Stimulated activated CD4-positive, alpha-beta T cell treated with anti-CD3 and anti-CD28 coated beads, Interleukin-1b, Interleukin-23, amount 100 ng/mL, for 24 hours (primary cell): ENCODE results near the gene BCKDK.
"Not testable (repeated sequence)": the region's sequence is repeated elsewhere in the genome, so short reads cannot be mapped to it uniquely, and the experiment has no call there.

Experiments used
- DNase-seq, 4 experiments: peaks; one replicate each; pipeline ENCODE4 v3.0.0-alpha.2; 2020; ENCODE audit warnings: low read depth in 4 of 4, low spot score in 1 of 4

The BCKDK gene

DNA sequence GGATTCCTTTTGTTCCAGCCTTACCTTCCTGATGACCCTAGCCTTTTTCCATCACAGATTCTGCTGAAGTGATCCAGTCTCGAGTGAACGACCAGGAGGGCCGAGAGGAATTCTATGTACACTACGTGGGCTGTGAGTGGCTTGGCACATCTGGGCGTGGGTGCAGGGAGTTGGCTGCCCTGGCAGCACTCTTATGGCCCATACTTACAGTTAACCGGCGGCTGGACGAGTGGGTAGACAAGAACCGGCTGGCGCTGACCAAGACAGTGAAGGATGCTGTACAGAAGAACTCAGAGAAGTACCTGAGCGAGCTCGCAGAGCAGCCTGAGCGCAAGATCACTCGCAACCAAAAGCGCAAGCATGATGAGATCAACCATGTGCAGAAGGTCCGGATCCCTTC, 11.9 kb downstream of the BCKDK start:
- no peak for DNase-seq

- DNase-seq = no peak
These were observed 17.7 kb downstream of the BCKDK start for GRCh38 chr16:31125844-31126243.

DNA sequence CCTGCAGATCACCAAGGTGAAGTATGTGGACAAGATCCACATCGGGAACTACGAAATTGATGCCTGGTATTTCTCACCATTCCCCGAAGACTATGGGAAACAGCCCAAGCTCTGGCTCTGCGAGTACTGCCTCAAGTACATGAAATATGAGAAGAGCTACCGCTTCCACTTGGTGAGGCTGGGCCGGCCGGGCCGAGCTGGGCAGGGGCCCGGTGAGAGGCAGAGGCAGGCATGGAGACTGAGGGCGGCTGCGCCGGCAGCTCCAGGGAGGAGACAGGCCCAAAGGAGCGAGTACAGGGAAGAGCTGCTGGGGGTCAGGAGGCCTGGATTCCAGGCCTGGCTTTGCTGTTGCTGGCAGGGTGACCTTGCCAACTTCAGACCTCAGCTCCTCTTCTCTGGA, 19.0 kb downstream of the BCKDK start:
- no peak for DNase-seq

GRCh38 chr16:31128711-31129567, 20.8 kb downstream of the BCKDK start:
- DNase-seq = no peak

- DNase-seq = no peak
These were observed 21.6 kb downstream of the BCKDK start for GRCh38 chr16:31129568-31130335.

- no peak for DNase-seq
These were observed 22.2 kb downstream of the BCKDK start for GRCh38 chr16:31130336-31130891.

DNA sequence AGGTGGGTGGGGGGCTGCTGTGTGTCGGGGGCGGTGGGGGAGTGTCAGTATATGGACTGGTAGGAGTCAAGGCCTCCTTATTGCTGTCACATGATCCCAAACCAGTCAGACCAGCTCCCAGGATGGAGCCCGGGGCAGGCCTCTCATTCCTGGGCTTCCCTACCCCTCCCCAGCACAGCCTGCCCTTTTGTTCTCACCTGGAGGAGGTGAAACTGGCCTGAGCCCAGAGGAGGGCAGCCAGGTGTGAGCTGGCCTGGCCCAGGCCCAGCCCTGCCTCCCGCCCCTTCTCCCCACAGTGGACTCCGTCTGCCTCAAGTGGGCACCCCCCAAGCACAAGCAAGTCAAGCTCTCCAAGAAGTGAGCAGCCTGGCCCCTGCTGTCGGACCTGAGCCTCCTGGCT, 22.7 kb downstream of the BCKDK start:
- no peak for DNase-seq

- no peak for DNase-seq
These were observed 23.2 kb downstream of the BCKDK start for GRCh38 chr16:31131416-31131815.

DNA sequence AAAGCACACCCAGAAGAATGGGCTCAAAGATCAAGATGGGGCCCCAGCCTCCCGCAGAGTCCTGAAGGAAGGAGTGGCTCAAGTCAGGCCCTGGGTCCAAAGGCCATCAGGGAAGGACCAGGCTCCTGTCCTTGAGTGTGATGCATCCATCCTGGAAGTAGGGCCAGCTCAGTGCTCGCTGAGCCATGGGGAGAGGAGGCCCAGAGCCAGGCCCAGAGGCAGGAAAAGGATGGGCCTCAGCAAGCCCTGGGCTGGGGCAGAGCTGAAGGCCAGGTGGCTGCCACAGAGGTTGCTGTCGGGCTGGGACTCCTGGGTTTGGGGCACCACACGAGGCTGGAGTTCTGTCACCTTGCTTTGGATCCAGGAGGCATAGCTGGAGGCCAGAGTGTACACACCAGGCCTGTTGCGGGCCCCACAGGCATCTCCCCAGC, 23.7 kb downstream of the BCKDK start:
- DNase-seq = no peak

GRCh38 chr16:31132303-31132979, 24.3 kb downstream of the BCKDK start:
- no peak for DNase-seq

GRCh38 chr16:31133046-31133501, 24.9 kb downstream of the BCKDK start:
- no peak for DNase-seq

GRCh38 chr16:31134091-31134571, 25.9 kb downstream of the BCKDK start:
- DNase-seq = no peak

DNA sequence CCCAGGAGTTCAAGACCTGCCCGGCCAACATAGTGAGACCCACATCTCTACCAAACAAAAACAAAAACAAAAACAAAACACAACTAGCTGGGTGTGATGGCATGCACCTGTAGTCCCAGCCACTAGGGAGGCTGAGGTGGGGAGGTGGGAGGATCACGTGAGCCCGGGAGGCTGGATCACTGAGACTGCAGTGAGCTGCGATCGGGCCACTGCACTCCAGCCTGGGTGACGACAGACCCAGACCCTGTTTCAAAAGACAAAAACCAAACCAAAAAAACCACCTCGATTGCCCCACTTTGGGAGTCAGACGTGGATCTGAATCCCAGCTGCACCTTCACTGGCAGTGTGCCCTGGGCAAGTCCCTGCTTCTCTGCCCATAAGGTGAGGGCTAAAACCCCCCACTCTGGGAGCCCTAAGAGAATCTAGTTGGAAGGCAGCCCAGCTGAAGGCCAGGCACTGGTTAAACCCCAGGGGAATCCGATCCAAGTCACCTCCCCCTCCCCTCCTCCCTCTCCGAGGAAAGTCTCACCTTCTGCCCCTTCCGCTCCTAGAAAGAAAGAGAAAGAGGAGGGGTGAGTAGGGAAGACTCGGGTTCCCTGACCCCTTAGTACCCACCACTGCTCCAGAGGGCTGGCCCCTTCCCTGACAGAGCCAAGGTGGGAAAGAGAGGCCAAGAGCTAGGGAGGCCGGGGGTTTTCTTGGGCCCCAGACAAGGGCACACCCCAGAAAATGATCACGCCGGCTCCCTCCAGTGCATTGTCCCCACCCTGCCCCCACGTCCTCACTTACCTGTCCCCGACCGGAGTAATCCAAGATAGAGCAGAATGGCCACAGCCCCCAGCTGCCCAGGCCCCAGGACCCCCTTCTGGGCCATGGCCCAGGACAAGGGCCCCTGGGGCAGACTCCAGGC, 26.7 kb downstream of the BCKDK start:
- no peak for DNase-seq

DNA sequence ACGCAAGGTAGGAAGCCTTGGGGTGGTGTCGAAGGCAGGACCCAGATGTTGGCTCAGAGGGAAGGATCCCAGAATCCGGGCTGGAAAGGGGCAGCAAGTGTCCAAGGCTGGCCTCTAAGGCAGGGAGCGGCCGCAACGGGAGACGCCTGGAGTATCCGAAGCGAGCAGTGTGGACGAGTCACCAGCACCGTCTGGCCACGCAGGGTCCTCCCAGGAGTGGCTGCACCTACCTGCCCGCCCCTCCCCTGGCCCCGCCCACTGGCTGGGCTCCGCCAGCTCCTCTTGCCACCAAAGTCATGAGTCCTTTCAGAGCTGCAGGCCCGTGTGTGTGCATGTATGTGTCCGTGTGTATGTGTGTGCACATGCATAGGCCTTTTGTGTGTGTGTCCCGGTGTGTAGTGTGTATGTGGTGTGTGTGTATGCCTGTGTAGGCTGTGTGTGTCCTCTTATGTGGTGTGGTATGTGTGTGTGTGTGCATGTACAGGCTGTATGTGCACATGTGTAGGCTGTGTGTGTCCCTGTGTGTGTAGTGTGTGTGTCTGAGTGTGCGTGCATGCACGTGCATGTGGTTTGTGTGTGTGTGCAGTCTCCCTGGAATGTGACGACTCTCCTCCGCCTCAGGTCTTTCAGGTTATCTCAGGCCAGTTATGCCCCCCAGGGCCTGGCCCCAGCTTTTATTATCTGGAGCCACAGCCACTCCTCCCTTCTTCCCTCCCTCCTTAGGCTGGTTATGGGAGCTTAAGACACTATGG, 27.5 kb downstream of the BCKDK start, which contains the start of gene PRSS8:
Gene PRSS8 (minus strand): TSS at position 193 of the 752 bp plus-strand sequence. CDS start 229 bp downstream, outside the sequence.
- DNase-seq = no peak

- DNase-seq = no peak
These were observed 28.1 kb downstream of the BCKDK start for GRCh38 chr16:31136287-31136662.

GRCh38 chr16:31136822-31137499, 28.8 kb downstream of the BCKDK start:
- DNase-seq = not testable (repeated sequence)

- DNase-seq = no peak
These were observed 30.7 kb downstream of the BCKDK start for GRCh38 chr16:31138621-31139578.

- DNase-seq = not testable (repeated sequence)
These were observed 32.9 kb downstream of the BCKDK start for GRCh38 chr16:31141071-31141469.
